BLaER1 treated with 17β-estradiol and CSF1 and Interleukin-3, amounts not matched to agents 10 nM and 100 nM (cell line): Measurements from ENCODE around the gene ARHGDIA.

Experiments used
- H3K27ac ChIP-seq, 11 experiments: shearing (Covaris generic); formaldehyde crosslinking; 2 replicates each; pipeline ENCODE4 v1.8.1; 2022
- H3K27me3 ChIP-seq, 11 experiments: shearing (Covaris generic); formaldehyde crosslinking; 2 replicates each; pipeline ENCODE4 v1.8.1; 2022
- H3K36me3 ChIP-seq, 11 experiments: shearing (Covaris generic); formaldehyde crosslinking; 2 replicates each; pipeline ENCODE4 v1.8.1; 2022
- H3K4me1 ChIP-seq, 10 experiments: shearing (Covaris generic); formaldehyde crosslinking; 2 replicates each; pipeline ENCODE4 v1.8.1; 2022
- H3K4me2 ChIP-seq, 11 experiments: shearing (Covaris generic); formaldehyde crosslinking; 2 replicates each; pipeline ENCODE4 v1.8.1; 2022
- H3K4me3 ChIP-seq, 10 experiments: shearing (Covaris generic); formaldehyde crosslinking; 2 replicates each; pipeline ENCODE4 v1.8.1; 2022
- H3K9ac ChIP-seq, 11 experiments: shearing (Covaris generic); formaldehyde crosslinking; 2 replicates each; pipeline ENCODE4 v1.8.1; 2022
- H3K9me3 ChIP-seq, 11 experiments: shearing (Covaris generic); formaldehyde crosslinking; replicated peaks in 1 of 11; 2 replicates each; pipeline ENCODE4 v1.8.1; 2022
- H4K20me1 ChIP-seq, 11 experiments: shearing (Covaris generic); formaldehyde crosslinking; 2 replicates each; pipeline ENCODE4 v1.8.1; 2022
- Cebpa-rat ChIP-seq, 11 experiments: shearing (Covaris generic); IDR thresholded peaks; 2 replicates each; pipeline ENCODE4 v1.8.1; 2022

The ARHGDIA gene

GRCh38 chr17:81885869-81886548 lies 14.9 kb upstream of the ARHGDIA start:
- H3K4me3 ChIP-seq = no peak overlapping the region
- no peaks in the 10 kb centered on the region for H3K9me3 ChIP-seq
- H3K9ac ChIP-seq = peak overlapping the region in 9 of 11 experiments; percentile 9 to 50 (median 33); a peak in 12 of 22 replicates
- peak overlapping the region in 3 of 11 experiments; percentile 15 to 22 (median 15); a peak in 4 of 22 replicates for H3K4me2 ChIP-seq
- peaks cover 16 to 94% (median 77%) of the 10 kb centered on the region in 11 experiments; a peak in 21 of 22 replicates for H4K20me1 ChIP-seq
- H3K27ac ChIP-seq = peak overlapping the region in 4 of 11 experiments; percentile 7 to 42 (median 18); a peak in 3 of 22 replicates
- H3K36me3 ChIP-seq = peaks cover 91 to 97% (median 96%) of the 10 kb centered on the region in 11 experiments
- H3K4me1 ChIP-seq = peaks cover 15 to 47% (median 25%) of the 10 kb centered on the region in 10 experiments
- TF ChIP-seq Cebpa-rat (IDR thresholded peaks at IDR 0.05) = no peak
- no peaks in the 10 kb centered on the region for H3K27me3 ChIP-seq

- no peak overlapping the region for H3K4me2 ChIP-seq
- H3K27me3 ChIP-seq = no peaks in the 10 kb centered on the region
- peak overlapping the region in 3 of 11 experiments; percentile 7 to 42 (median 17); a peak in 3 of 22 replicates for H3K27ac ChIP-seq
- TF ChIP-seq Cebpa-rat (IDR thresholded peaks at IDR 0.05) = no peak
- H3K9ac ChIP-seq = peak overlapping the region in 3 of 11 experiments; percentile 34 to 50 (median 34); a peak in 4 of 22 replicates
- H3K36me3 ChIP-seq = peaks cover 94 to 100% (median 100%) of the 10 kb centered on the region in 11 experiments
- peaks cover 16 to 89% (median 73%) of the 10 kb centered on the region in 11 experiments; a peak in 21 of 22 replicates for H4K20me1 ChIP-seq
- H3K9me3 ChIP-seq = no peaks in the 10 kb centered on the region
- no peak overlapping the region for H3K4me3 ChIP-seq
- peaks cover 14 to 46% (median 23%) of the 10 kb centered on the region in 10 experiments for H3K4me1 ChIP-seq
Observed at GRCh38 chr17:81885454-81885853, 14.3 kb upstream of the ARHGDIA start.

- Histone ChIP-seq H3K9ac (peak overlapping the region in 1 of 11 experiments; percentile 50; a peak in 1 of 22 replicates), H3K9me3 (no peaks in the 10 kb centered on the region), H3K27me3 (no peaks in the 10 kb centered on the region), H3K4me2 (no peak overlapping the region), H3K4me3 (no peak overlapping the region), H3K27ac (0 out of 22 replicates have a peak overlapping the region, but pooled peaks of 1 of the 11 experiments have one; percentile 42), H4K20me1 (peaks cover 16 to 89% (median 69%) of the 10 kb centered on the region in 11 experiments; a peak in 21 of 22 replicates), H3K36me3 (peaks cover 96 to 100% (median 100%) of the 10 kb centered on the region in 11 experiments), H3K4me1 (peaks cover 9 to 41% (median 19%) of the 10 kb centered on the region in 10 experiments)
- no peak for TF ChIP-seq Cebpa-rat (IDR thresholded peaks at IDR 0.05)
Observed at GRCh38 chr17:81884968-81885367, 13.8 kb upstream of the ARHGDIA start.

GRCh38 chr17:81884520-81884919 lies 13.4 kb upstream of the ARHGDIA start:
- Histone ChIP-seq H3K27ac (no peak overlapping the region), H3K9ac (no peak overlapping the region), H3K4me2 (no peak overlapping the region), H3K27me3 (no peaks in the 10 kb centered on the region), H3K4me1 (peaks cover 4 to 37% (median 14%) of the 10 kb centered on the region in 10 experiments; a peak in 18 of 20 replicates), H4K20me1 (peaks cover 16 to 89% (median 66%) of the 10 kb centered on the region in 11 experiments; a peak in 21 of 22 replicates), H3K9me3 (no peaks in the 10 kb centered on the region), H3K4me3 (no peak overlapping the region), H3K36me3 (peaks cover 96 to 100% (median 100%) of the 10 kb centered on the region in 11 experiments)
- no peak for TF ChIP-seq Cebpa-rat (IDR thresholded peaks at IDR 0.05)

- Histone ChIP-seq H3K4me2 (no peak overlapping the region), H3K4me3 (no peak overlapping the region), H3K4me1 (no peaks in the 10 kb centered on the region), H3K27me3 (no peaks in the 10 kb centered on the region), H3K36me3 (peaks cover 64 to 79% (median 73%) of the 10 kb centered on the region in 11 experiments), H3K9me3 (no peaks in the 10 kb centered on the region), H3K9ac (0 out of 22 replicates have a peak overlapping the region, but pooled peaks of 1 of the 11 experiments have one; percentile 0), H3K27ac (no peak overlapping the region), H4K20me1 (peaks cover 0 to 42% (median 15%) of the 10 kb centered on the region in 11 experiments; a peak in 15 of 22 replicates)
- no peak for TF ChIP-seq Cebpa-rat (IDR thresholded peaks at IDR 0.05)
Observed at GRCh38 chr17:81879121-81879520, 8.0 kb upstream of the ARHGDIA start.

- no peak overlapping the region for H3K9ac ChIP-seq
- H3K36me3 ChIP-seq = peaks cover 56 to 71% (median 65%) of the 10 kb centered on the region in 11 experiments
- no peak overlapping the region for H3K27ac ChIP-seq
- H3K27me3 ChIP-seq = no peaks in the 10 kb centered on the region
- peaks cover 0 to 34% (median 8%) of the 10 kb centered on the region in 11 experiments; a peak in 9 of 22 replicates for H4K20me1 ChIP-seq
- H3K9me3 ChIP-seq = no peaks in the 10 kb centered on the region
- no peak overlapping the region for H3K4me2 ChIP-seq
- H3K4me3 ChIP-seq = no peak overlapping the region
- H3K4me1 ChIP-seq = peaks cover under 1 to 8% (median 6%) of the 10 kb centered on the region in 10 experiments; a peak in 14 of 20 replicates
- TF ChIP-seq Cebpa-rat (IDR thresholded peaks at IDR 0.05) = no peak
Observed at GRCh38 chr17:81878294-81878693, 7.2 kb upstream of the ARHGDIA start.

- peaks cover 0 to 27% (median 5%) of the 10 kb centered on the region in 11 experiments; a peak in 8 of 22 replicates for H4K20me1 ChIP-seq
- H3K9me3 ChIP-seq = no peaks in the 10 kb centered on the region
- no peak overlapping the region for H3K4me2 ChIP-seq
- no peaks in the 10 kb centered on the region for H3K27me3 ChIP-seq
- H3K9ac ChIP-seq = no peak overlapping the region
- H3K36me3 ChIP-seq = peaks cover 49 to 64% (median 57%) of the 10 kb centered on the region in 11 experiments
- TF ChIP-seq Cebpa-rat (IDR thresholded peaks at IDR 0.05) = no peak
- H3K27ac ChIP-seq = no peak overlapping the region
- peaks cover 8 to 15% (median 13%) of the 10 kb centered on the region in 10 experiments for H3K4me1 ChIP-seq
- H3K4me3 ChIP-seq = no peak overlapping the region
Observed at GRCh38 chr17:81877569-81877968, 6.4 kb upstream of the ARHGDIA start.

GRCh38 chr17:81871387-81872230 lies 472 bp upstream of the ARHGDIA start:
- H3K9ac ChIP-seq = peak overlapping the region; percentile 95 to 100 (median 100)
- peaks cover 24 to 39% (median 33%) of the 10 kb centered on the region in 11 experiments for H3K36me3 ChIP-seq
- H3K4me3 ChIP-seq = peak overlapping the region; percentile 76 to 99 (median 96)
- peak overlapping the region; percentile 96 to 100 (median 100) for H3K27ac ChIP-seq
- no peaks in the 10 kb centered on the region for H3K9me3 ChIP-seq
- H4K20me1 ChIP-seq = peaks cover 38 to 42% (median 41%) of the 10 kb centered on the region in 11 experiments
- peaks cover 41 to 58% (median 53%) of the 10 kb centered on the region in 10 experiments for H3K4me1 ChIP-seq
- H3K27me3 ChIP-seq = no peaks in the 10 kb centered on the region
- no peak for TF ChIP-seq Cebpa-rat (IDR thresholded peaks at IDR 0.05)
- peak overlapping the region; percentile 91 to 100 (median 96) for H3K4me2 ChIP-seq
